COLO668 (cell line): ENCODE measurements around the gene FAM20A.

Source experiments
- DNase-seq: peaks from one replicate; lab custom pipeline; 2025; ENCODE audit not compliant: unreplicated experiment; lab: John Stamatoyannopoulos, UW

FAM20A gene

GRCh38 chr17:68611353-68612208 lies 10.4 kb upstream of the FAM20A start:
- no peak for DNase-seq

GRCh38 chr17:68610554-68610953 lies 9.4 kb upstream of the FAM20A start:
- DNase-seq: no peak

- DNase-seq: no peak
These were observed 7.5 kb upstream of the FAM20A start for GRCh38 chr17:68608515-68609130.

GRCh38 chr17:68606451-68607307 lies 5.5 kb upstream of the FAM20A start:
- DNase-seq: no peak

- no peak for DNase-seq
These were observed 4.7 kb upstream of the FAM20A start for GRCh38 chr17:68605914-68606313.

GRCh38 chr17:68603656-68604055 lies 2.5 kb upstream of the FAM20A start:
- no peak for DNase-seq

GRCh38 chr17:68603027-68603426 lies 1.9 kb upstream of the FAM20A start:
- no peak for DNase-seq

GRCh38 chr17:68602289-68602688 lies 1.1 kb upstream of the FAM20A start:
- no peak for DNase-seq

GRCh38 chr17:68601565-68602288 lies 560 bp upstream of the FAM20A start:
- DNase-seq: no peak

- peak; percentile 41 for DNase-seq
These were observed 868 bp downstream of the FAM20A start for GRCh38 chr17:68600067-68600930.

GRCh38 chr17:68599552-68600066 lies 1.6 kb downstream of the FAM20A start:
- no peak for DNase-seq

- no peak for DNase-seq
These were observed 2.1 kb downstream of the FAM20A start for GRCh38 chr17:68599091-68599490.

GRCh38 chr17:68598545-68598961 lies 2.6 kb downstream of the FAM20A start:
- no peak for DNase-seq

GRCh38 chr17:68598074-68598473 lies 3.1 kb downstream of the FAM20A start:
- DNase-seq: no peak

GRCh38 chr17:68596411-68596945 lies 4.7 kb downstream of the FAM20A start:
- no peak for DNase-seq

- no peak for DNase-seq
These were observed 5.2 kb downstream of the FAM20A start for GRCh38 chr17:68595986-68596385.

- no peak for DNase-seq
These were observed 5.7 kb downstream of the FAM20A start for GRCh38 chr17:68595496-68595895.

GRCh38 chr17:68594552-68594951 lies 6.6 kb downstream of the FAM20A start:
- DNase-seq: no peak
